SK-N-SH (cell line): ENCODE data around the gene WHAMM. TPM values are rescaled to one million over a fixed set of nuclear protein-coding genes. Genes with fewer than 3 reads are reported as not detected.

Experiments used
- CTCF ChIA-PET: fragments of 300-600, 350-600 bp; formaldehyde crosslinking; extraction: SDS; loops from one replicate; lab custom pipeline; 2021; lab: Yijun Ruan, JAX
- POLR2A ChIA-PET: fragments of 350-600 bp; sonication (Branson Sonifier 250); formaldehyde crosslinking; extraction: SDS; loops from one replicate; lab custom pipeline; 2020; ENCODE audit warnings: antibody characterized with exemption, inconsistent platforms; lab: Yijun Ruan, JAX
- DNase-seq: peaks from one replicate; pipeline ENCODE4 v3.0.0; 2012
- H2AFZ ChIP-seq: fragments of 200-600 bp; sonication (generic); 2 replicates; pipeline ENCODE4 v1.8.1; 2016; ENCODE audit warnings: antibody characterized with exemption, mild to moderate bottlenecking, low read depth
- H3F3A ChIP-seq: fragments of 200-600 bp; sonication (generic); replicated peaks from 2 replicates; pipeline ENCODE3; 2016; ENCODE audit warnings: antibody characterized with exemption, mild to moderate bottlenecking; ENCODE audit not compliant: insufficient read depth
- H3K27ac ChIP-seq, 2 experiments: fragments of 200-500 bp in 1 of 2; fragments of 200-600 bp in 1 of 2; sonication (Bioruptor generic) in 1 of 2; sonication (generic), shearing (Covaris generic) in 1 of 2; 2 replicates each; pipeline versions ENCODE4 v1.5.1 to v1.6.1; 2014 to 2016; ENCODE audit warnings: low read depth in 2 of 2, inconsistent platforms in 1 of 2, low read length in 1 of 2, mild to moderate bottlenecking in 1 of 2, mixed read lengths in 1 of 2
- H3K27me3 ChIP-seq: fragments of 200-600 bp; sonication (generic), shearing (Covaris generic); 2 replicates; pipeline ENCODE4 v1.6.1; 2016; ENCODE audit warnings: mixed run types; ENCODE audit not compliant: insufficient read depth
- H3K36me3 ChIP-seq, 2 experiments: fragments of 200-500 bp in 1 of 2; fragments of 200-600 bp in 1 of 2; sonication (Bioruptor generic) in 1 of 2; sonication (generic) in 1 of 2; replicated peaks in 1 of 2; 2 replicates each; pipeline versions ENCODE3 to v1.5.1; 2014 to 2016; ENCODE audit warnings: low read length in 1 of 2, mild to moderate bottlenecking in 1 of 2; ENCODE audit not compliant: insufficient read depth in 2 of 2, control insufficient read depth in 1 of 2
- H3K4me1 ChIP-seq, 2 experiments: fragments of 200-500 bp in 1 of 2; fragments of 200-600 bp in 1 of 2; sonication (Bioruptor generic) in 1 of 2; sonication (generic), shearing (Covaris generic) in 1 of 2; 2 replicates each; pipeline versions ENCODE4 v1.5.1 to v1.6.1; 2014 to 2016; ENCODE audit warnings: low read depth in 1 of 2, low read length in 1 of 2, mixed run types in 1 of 2; ENCODE audit not compliant: insufficient read depth in 2 of 2, control insufficient read depth in 1 of 2
- H3K4me2 ChIP-seq: fragments of 200-600 bp; sonication (generic), shearing (Covaris generic); 2 replicates; pipeline ENCODE4 v1.6.1; 2017; ENCODE audit warnings: mixed run types
- H3K4me3 ChIP-seq, 2 experiments: fragments of 200-500 bp in 1 of 2; fragments of 200-600 bp in 1 of 2; sonication (Bioruptor generic) in 1 of 2; sonication (generic), shearing (Covaris generic) in 1 of 2; 2 replicates each; pipeline versions ENCODE4 v1.5.1 to v1.8.1; 2014 to 2016; ENCODE audit warnings: low read depth in 2 of 2, inconsistent platforms in 1 of 2, low read length in 1 of 2, mild to moderate bottlenecking in 1 of 2, mixed read lengths in 1 of 2, moderate library complexity in 1 of 2
- H3K79me2 ChIP-seq: fragments of 200-600 bp; sonication (generic); 2 replicates; pipeline ENCODE4 v1.8.1; 2017; ENCODE audit warnings: mild to moderate bottlenecking; ENCODE audit not compliant: insufficient read depth
- H3K9ac ChIP-seq: fragments of 200-600 bp; sonication (generic); 2 replicates; pipeline ENCODE4 v1.6.1; 2017; ENCODE audit warnings: mixed run types
- H3K9me2 ChIP-seq: fragments of 200-600 bp; sonication (generic); 2 replicates; pipeline ENCODE4 v1.6.1; 2017; ENCODE audit warnings: mixed run types
- H3K9me3 ChIP-seq: fragments of 200-600 bp; sonication (generic); 2 replicates; pipeline ENCODE4 v1.6.1; 2017; ENCODE audit warnings: mixed run types, mild to moderate bottlenecking, moderate library complexity
- H4K20me1 ChIP-seq: fragments of 200-600 bp; sonication (generic); 2 replicates; pipeline ENCODE4 v1.6.1; 2017; ENCODE audit warnings: mild to moderate bottlenecking, mixed run types; ENCODE audit not compliant: insufficient read depth
- ELF1 ChIP-seq: IDR thresholded peaks from 2 replicates; pipeline ENCODE4 v1.4.0; 2012
- EP300 ChIP-seq, 2 experiments: IDR thresholded peaks; 2 replicates each; pipeline versions ENCODE4 v1.4.0 to v1.6.1; 2012; ENCODE audit warnings: borderline replicate concordance in 1 of 2, low read depth in 1 of 2, low read length in 1 of 2
- FOSL2 ChIP-seq: IDR thresholded peaks from 2 replicates; pipeline ENCODE4 v1.4.0; 2012; ENCODE audit warnings: low read depth, mild to moderate bottlenecking, moderate library complexity, borderline replicate concordance
- FOXM1 ChIP-seq: IDR thresholded peaks from 2 replicates; pipeline ENCODE4 v1.4.0; 2012; ENCODE audit warnings: low read depth, mild to moderate bottlenecking
- GATA2 ChIP-seq: sonication (generic); formaldehyde crosslinking; IDR thresholded peaks from 2 replicates; pipeline ENCODE4 v1.5.0; 2020; ENCODE audit warnings: mild to moderate bottlenecking, missing genetic modification reagents
- JUND ChIP-seq: IDR thresholded peaks from 2 replicates; pipeline ENCODE4 v1.4.0; 2012
- POLR2AphosphoS5 ChIP-seq: IDR thresholded peaks from 2 replicates; pipeline ENCODE4 v1.6.1; 2012; ENCODE audit warnings: low read depth, low read length
- RAD21 ChIP-seq: IDR thresholded peaks from 2 replicates; pipeline ENCODE4 v1.6.1; 2012; ENCODE audit warnings: mild to moderate bottlenecking, low read length
- RCOR1 ChIP-seq: fragments of 150-350 bp; IDR thresholded peaks from 2 replicates; pipeline ENCODE4 v1.6.1; 2017; ENCODE audit warnings: antibody characterized with exemption, low read length
- TEAD4 ChIP-seq: IDR thresholded peaks from 2 replicates; pipeline ENCODE4 v1.4.0; 2012; ENCODE audit warnings: mild to moderate bottlenecking, borderline replicate concordance; ENCODE audit not compliant: insufficient read depth
- WGBS: methylation state at CpG from one replicate; pipeline ENCODE4 v1.1.6; 2017; ENCODE audit warnings: low lambda C conversion rate; 5-methylcytosine and 5-hydroxymethylcytosine counted together
- polyA plus RNA-seq, 3 experiments: library from polyadenylated mRNA; depleted of rRNA; stranded (reverse); fragments of >200 nt; gene quantifications; 2 replicates each; pipeline ENCODE4 v1.2.3, GENCODE V29; 2012
- TF ChIP-seq, protein P1 (sequence below): IDR thresholded peaks from 2 replicates; pipeline ENCODE4; 2012
- TF ChIP-seq, protein P2 (sequence below): IDR thresholded peaks from 2 replicates; pipeline ENCODE4 v1.4.0; 2012; ENCODE audit warnings: low read depth, borderline replicate concordance
- TF ChIP-seq, protein P3 (sequence below): fragments of 150-350 bp; IDR thresholded peaks from 2 replicates; pipeline ENCODE4 v1.6.1; 2016; ENCODE audit warnings: mild to moderate bottlenecking, low read depth, low read length
- TF ChIP-seq, protein P4 (sequence below): IDR thresholded peaks from 2 replicates; pipeline ENCODE4 v1.4.0; 2012; ENCODE audit warnings: low read depth, borderline replicate concordance
- TF ChIP-seq, protein P5 (sequence below): fragments of 200-600 bp; sonication (generic); IDR thresholded peaks from 2 replicates; pipeline ENCODE4 v1.6.1; 2017; ENCODE audit warnings: antibody characterized with exemption, mild to moderate bottlenecking, moderate library complexity

The WHAMM gene
- polyA plus RNA-seq, 1 of the 3 experiments (the other 2 are of a cell fraction) = 2.3 TPM

DNA sequence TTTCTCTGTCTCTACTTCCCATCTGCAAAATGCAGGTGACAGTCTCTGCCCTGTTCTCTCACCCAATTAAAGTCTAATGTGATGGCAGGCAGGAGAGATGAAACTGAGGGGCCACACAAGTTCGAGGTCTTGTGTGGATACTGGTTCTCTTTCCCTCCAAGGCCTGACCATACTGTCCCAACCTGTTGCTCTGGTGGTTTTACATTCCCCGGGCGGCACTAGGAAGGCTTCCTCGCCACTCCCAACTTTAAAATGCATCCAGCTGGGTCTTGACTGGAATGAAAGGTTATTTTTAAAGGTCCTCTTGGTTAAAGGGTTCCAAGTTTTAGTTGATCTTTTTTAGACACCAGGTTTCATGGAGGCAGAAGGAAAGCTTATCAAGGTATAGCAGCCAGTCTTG lies 37.2 kb downstream of the WHAMM start (continued):
- TF ChIP-seq, protein P1, sequence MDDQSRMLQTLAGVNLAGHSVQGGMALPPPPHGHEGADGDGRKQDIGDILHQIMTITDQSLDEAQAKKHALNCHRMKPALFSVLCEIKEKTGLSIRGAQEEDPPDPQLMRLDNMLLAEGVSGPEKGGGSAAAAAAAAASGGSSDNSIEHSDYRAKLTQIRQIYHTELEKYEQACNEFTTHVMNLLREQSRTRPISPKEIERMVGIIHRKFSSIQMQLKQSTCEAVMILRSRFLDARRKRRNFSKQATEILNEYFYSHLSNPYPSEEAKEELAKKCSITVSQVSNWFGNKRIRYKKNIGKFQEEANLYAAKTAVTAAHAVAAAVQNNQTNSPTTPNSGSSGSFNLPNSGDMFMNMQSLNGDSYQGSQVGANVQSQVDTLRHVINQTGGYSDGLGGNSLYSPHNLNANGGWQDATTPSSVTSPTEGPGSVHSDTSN = no peak
- TF ChIP-seq, protein P2, sequence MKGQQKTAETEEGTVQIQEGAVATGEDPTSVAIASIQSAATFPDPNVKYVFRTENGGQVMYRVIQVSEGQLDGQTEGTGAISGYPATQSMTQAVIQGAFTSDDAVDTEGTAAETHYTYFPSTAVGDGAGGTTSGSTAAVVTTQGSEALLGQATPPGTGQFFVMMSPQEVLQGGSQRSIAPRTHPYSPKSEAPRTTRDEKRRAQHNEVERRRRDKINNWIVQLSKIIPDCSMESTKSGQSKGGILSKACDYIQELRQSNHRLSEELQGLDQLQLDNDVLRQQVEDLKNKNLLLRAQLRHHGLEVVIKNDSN = no peak

DNA sequence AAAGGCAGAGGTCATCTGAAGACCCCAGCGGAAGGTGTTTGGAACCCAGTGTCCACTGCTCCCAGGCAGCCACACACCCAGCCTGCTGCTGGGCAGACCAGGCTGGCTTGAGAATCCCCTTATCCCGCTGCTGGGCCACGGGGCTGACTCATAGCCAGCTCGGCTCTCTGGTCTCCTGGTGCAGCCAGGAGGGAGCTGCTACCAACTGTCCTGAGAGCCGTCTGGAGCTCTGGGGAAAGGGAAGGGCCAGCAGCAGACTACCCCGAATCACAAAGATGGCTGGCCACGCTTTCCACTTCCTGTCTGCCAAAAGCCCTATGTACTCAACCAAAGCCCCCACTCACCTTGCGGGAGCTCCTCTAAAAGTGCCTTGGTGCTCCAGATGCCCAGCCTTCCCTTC lies 38.3 kb downstream of the WHAMM start:
- no peaks in the 10 kb centered on the region for H4K20me1 ChIP-seq
- no peak overlapping the region for H3K9ac ChIP-seq
- H3K27ac ChIP-seq = no peak overlapping the region; a peak in 1 of 4 replicates
- H3F3A ChIP-seq = peaks cover 8% of the 10 kb centered on the region
- no peak overlapping the region for H3K4me3 ChIP-seq
- H3K36me3 ChIP-seq = peaks cover under 1 to 2% of the 10 kb centered on the region in 2 experiments
- no peaks in the 10 kb centered on the region for H3K9me2 ChIP-seq
- H3K4me2 ChIP-seq = no peak overlapping the region
- POLR2A ChIA-PET = no interaction called here
- H3K79me2 ChIP-seq = no peaks in the 10 kb centered on the region
- TF ChIP-seq FOSL2 = 0 out of 2 replicates have a peak, but pooled peaks have one; percentile 8
- no peak for TF ChIP-seq GATA2
- CTCF ChIA-PET = interaction anchor here (1.1 to 6.3 kb wide), 4 partner anchors 13 to 164 kb away, joined by 3 to 64 read pairs (median 22); partner anchors contain the start of gene C15orf40
- no peaks in the 10 kb centered on the region for H3K9me3 ChIP-seq
- peaks cover 4 to 22% of the 10 kb centered on the region in 2 experiments; a peak in 3 of 4 replicates for H3K4me1 ChIP-seq
- H2AFZ ChIP-seq = no peak overlapping the region
- no peak for DNase-seq
- H3K27me3 ChIP-seq = no peaks in the 10 kb centered on the region
- WGBS = 61% methylated on average over 6 of the region's 8 CpGs

DNA sequence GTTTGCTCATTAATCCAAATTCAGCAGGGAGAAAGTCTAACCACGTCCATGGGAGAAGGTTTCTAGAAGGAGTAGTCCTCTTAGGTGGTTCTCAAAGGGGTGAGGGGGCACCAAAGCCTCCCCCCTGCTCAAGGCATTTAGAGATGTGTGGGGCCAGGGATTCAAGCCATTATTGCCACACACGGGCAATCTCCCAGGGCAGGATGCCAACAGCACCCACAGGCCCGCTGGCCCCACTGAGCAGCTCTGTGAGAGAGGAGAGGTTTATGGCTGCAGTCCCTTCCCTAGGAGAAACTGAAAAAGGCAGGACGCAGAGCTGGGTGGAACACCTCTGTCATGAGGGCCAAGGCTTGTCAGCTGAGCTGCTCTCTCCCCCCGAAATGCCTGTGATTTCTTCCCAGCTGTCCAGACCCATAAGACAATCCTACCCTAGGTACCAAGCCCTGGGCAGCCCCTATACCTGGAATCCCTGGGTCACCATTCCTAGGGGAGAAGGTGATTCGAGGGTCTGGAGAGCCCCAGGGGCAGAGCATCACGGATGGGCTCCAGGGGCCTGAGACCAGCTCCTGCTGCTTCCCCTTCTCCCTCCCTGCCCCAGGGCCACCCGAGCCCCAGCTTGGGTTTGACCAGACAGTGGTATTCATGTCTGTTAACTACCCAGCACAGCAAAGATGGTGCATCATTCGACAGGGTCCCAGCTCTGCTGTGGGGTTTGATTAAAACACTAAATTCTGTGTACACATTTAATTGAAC lies 39.0 kb downstream of the WHAMM start:
- H2AFZ ChIP-seq = no peak overlapping the region
- no peak overlapping the region for H3K4me2 ChIP-seq
- ChIA-PET POLR2A (interaction anchor here (1.2 kb wide), 1 partner anchor 308 kb away, joined by 3 read pairs; the partner anchor contains the start of gene RPS17), CTCF (interaction anchor here (1.1 to 6.3 kb wide), 10 partner anchors 12 to 163 kb away, joined by 3 to 64 read pairs (median 6); partner anchors contain the start of genes C15orf40 and RAMAC)
- H3K9ac ChIP-seq = no peak overlapping the region
- peaks cover 4 to 22% of the 10 kb centered on the region in 2 experiments; a peak in 3 of 4 replicates for H3K4me1 ChIP-seq
- H3K79me2 ChIP-seq = no peaks in the 10 kb centered on the region
- H3K9me3 ChIP-seq = no peaks in the 10 kb centered on the region
- H3K4me3 ChIP-seq = no peak overlapping the region
- H3F3A ChIP-seq = peaks cover 8% of the 10 kb centered on the region
- no peak for DNase-seq
- H3K36me3 ChIP-seq = peaks cover 0 to 2% of the 10 kb centered on the region in 2 experiments
- H3K9me2 ChIP-seq = no peaks in the 10 kb centered on the region
- H3K27ac ChIP-seq = no peak overlapping the region
- no peaks in the 10 kb centered on the region for H4K20me1 ChIP-seq
- 68% methylated on average over 5 of the region's 9 CpGs for WGBS
- no peaks in the 10 kb centered on the region for H3K27me3 ChIP-seq
- TF ChIP-seq, protein P3, sequence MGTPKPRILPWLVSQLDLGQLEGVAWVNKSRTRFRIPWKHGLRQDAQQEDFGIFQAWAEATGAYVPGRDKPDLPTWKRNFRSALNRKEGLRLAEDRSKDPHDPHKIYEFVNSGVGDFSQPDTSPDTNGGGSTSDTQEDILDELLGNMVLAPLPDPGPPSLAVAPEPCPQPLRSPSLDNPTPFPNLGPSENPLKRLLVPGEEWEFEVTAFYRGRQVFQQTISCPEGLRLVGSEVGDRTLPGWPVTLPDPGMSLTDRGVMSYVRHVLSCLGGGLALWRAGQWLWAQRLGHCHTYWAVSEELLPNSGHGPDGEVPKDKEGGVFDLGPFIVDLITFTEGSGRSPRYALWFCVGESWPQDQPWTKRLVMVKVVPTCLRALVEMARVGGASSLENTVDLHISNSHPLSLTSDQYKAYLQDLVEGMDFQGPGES = no peak
- TF ChIP-seq POLR2AphosphoS5 (no peak), RAD21 (no peak), RCOR1 (no peak), GATA2 (no peak), FOXM1 (no peak), EP300 (IDR thresholded peaks at IDR 0.05; ENCODE audit: borderline replicate concordance in 1 of 2, low read depth in 1 of 2, low read length in 1 of 2) (no peak), ELF1 (no peak), JUND (no peak), TEAD4 (no peak)
- TF ChIP-seq, protein P4, sequence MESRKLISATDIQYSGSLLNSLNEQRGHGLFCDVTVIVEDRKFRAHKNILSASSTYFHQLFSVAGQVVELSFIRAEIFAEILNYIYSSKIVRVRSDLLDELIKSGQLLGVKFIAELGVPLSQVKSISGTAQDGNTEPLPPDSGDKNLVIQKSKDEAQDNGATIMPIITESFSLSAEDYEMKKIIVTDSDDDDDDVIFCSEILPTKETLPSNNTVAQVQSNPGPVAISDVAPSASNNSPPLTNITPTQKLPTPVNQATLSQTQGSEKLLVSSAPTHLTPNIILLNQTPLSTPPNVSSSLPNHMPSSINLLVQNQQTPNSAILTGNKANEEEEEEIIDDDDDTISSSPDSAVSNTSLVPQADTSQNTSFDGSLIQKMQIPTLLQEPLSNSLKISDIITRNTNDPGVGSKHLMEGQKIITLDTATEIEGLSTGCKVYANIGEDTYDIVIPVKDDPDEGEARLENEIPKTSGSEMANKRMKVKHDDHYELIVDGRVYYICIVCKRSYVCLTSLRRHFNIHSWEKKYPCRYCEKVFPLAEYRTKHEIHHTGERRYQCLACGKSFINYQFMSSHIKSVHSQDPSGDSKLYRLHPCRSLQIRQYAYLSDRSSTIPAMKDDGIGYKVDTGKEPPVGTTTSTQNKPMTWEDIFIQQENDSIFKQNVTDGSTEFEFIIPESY = no peak
- TF ChIP-seq, protein P1 = no peak
- TF ChIP-seq, protein P5, sequence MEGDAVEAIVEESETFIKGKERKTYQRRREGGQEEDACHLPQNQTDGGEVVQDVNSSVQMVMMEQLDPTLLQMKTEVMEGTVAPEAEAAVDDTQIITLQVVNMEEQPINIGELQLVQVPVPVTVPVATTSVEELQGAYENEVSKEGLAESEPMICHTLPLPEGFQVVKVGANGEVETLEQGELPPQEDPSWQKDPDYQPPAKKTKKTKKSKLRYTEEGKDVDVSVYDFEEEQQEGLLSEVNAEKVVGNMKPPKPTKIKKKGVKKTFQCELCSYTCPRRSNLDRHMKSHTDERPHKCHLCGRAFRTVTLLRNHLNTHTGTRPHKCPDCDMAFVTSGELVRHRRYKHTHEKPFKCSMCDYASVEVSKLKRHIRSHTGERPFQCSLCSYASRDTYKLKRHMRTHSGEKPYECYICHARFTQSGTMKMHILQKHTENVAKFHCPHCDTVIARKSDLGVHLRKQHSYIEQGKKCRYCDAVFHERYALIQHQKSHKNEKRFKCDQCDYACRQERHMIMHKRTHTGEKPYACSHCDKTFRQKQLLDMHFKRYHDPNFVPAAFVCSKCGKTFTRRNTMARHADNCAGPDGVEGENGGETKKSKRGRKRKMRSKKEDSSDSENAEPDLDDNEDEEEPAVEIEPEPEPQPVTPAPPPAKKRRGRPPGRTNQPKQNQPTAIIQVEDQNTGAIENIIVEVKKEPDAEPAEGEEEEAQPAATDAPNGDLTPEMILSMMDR = no peak
